HepG2 (cell line): ENCODE measurements around the gene AADACL4. TPM values are rescaled to one million over a fixed set of nuclear protein-coding genes. Genes with fewer than 3 reads are reported as not detected.

Experiments used
- ATAC-seq: fragments of 200-7000 bp; cut with Tn5 transposase; 3 replicates; pipeline ENCODE4 v1.9.1; 2020; ENCODE audit warnings: mild to moderate bottlenecking, moderate library complexity
- BruUV-seq: library from RNA; stranded (reverse); fragments of 400-500 nt; replicated peaks from 2 replicates; lab custom pipeline; 2021; lab: Mats Ljungman, UMichigan
- CTCF ChIA-PET: fragments of 300-600 bp; formaldehyde crosslinking; extraction: SDS; loops from one replicate; lab custom pipeline; 2021; ENCODE audit warnings: low total read pairs, inconsistent platforms, low intra/inter-chr PET ratio; lab: Yijun Ruan, JAX
- POLR2A ChIA-PET: fragments of 350-600 bp; sonication (Branson Sonifier 250); formaldehyde crosslinking; loops from one replicate; lab custom pipeline; 2020; ENCODE audit warnings: antibody characterized with exemption, inconsistent platforms; lab: Yijun Ruan, JAX
- DNase-seq: peaks from one replicate; pipeline ENCODE4 v3.0.0-alpha.2; 2015; ENCODE audit warnings: low spot score
- FAIRE-seq: peaks from 3 replicates; lab custom pipeline; 2011; peaks lifted over from hg19 to GRCh38; lab: Jason Lieb, UNC
- H2AFZ ChIP-seq: one replicate; pipeline ENCODE4 v1.6.1; 2011; ENCODE audit warnings: low read length, inconsistent platforms
- H3K27ac ChIP-seq: fragments of 300-600 bp; 3 replicates; pipeline ENCODE4 v1.8.0; 2011; ENCODE audit warnings: mixed run types, mild to moderate bottlenecking, mixed read lengths, low read length, inconsistent platforms; ENCODE audit not compliant: insufficient read depth; ENCODE audit errors: extremely low read length
- H3K27me3 ChIP-seq, 2 experiments: fragments of 200-600 bp in 1 of 2; 2 replicates in 1 of 2; 3 replicates in 1 of 2; pipeline versions ENCODE4 v1.6.0 to v1.8.0; 2011; ENCODE audit warnings: low read length in 2 of 2, mild to moderate bottlenecking in 2 of 2, moderate library complexity in 2 of 2, inconsistent platforms in 1 of 2; ENCODE audit not compliant: insufficient read depth in 2 of 2, control insufficient read depth in 1 of 2
- H3K36me3 ChIP-seq, 2 experiments: fragments of 200-600 bp in 1 of 2; replicated peaks in 1 of 2; 2 replicates in 1 of 2; 3 replicates in 1 of 2; pipeline versions ENCODE4 v1.5.1 to v1.8.0; 2011; ENCODE audit warnings: low read length in 2 of 2, inconsistent platforms in 1 of 2; ENCODE audit not compliant: insufficient read depth in 2 of 2, control insufficient read depth in 1 of 2
- H3K4me1 ChIP-seq: 2 replicates; pipeline ENCODE4 v1.5.1; 2012; ENCODE audit warnings: low read length, inconsistent platforms; ENCODE audit not compliant: insufficient read depth
- H3K4me2 ChIP-seq: 2 replicates; pipeline ENCODE4 v1.6.0; 2011; ENCODE audit warnings: low read depth, low read length, inconsistent platforms
- H3K4me3 ChIP-seq, 3 experiments: fragments of 200-600 bp in 1 of 3; sonication (generic), shearing (Covaris generic) in 1 of 3; replicated peaks in 1 of 3; 2 replicates each; pipeline ENCODE4 v1.5.1; 2011 to 2016; ENCODE audit warnings: low read length in 3 of 3, inconsistent platforms in 2 of 3, low read depth in 2 of 3, mild to moderate bottlenecking in 2 of 3, control low read depth in 1 of 3, mixed read lengths in 1 of 3; ENCODE audit not compliant: insufficient read depth in 1 of 3
- H3K79me2 ChIP-seq: one replicate; pipeline ENCODE4 v1.6.1; 2011; ENCODE audit warnings: low read length, inconsistent platforms; ENCODE audit not compliant: insufficient read depth
- H3K9ac ChIP-seq: 2 replicates; pipeline ENCODE4 v1.6.0; 2011; ENCODE audit warnings: mild to moderate bottlenecking, low read depth, low read length, inconsistent platforms; ENCODE audit not compliant: insufficient read depth
- H3K9me3 ChIP-seq: 2 replicates; pipeline ENCODE4 v1.5.1; 2012; ENCODE audit warnings: mild to moderate bottlenecking, low read length
- H4K20me1 ChIP-seq: 2 replicates; pipeline ENCODE4 v1.6.0; 2011; ENCODE audit warnings: inconsistent platforms, mild to moderate bottlenecking, low read length, moderate library complexity; ENCODE audit not compliant: insufficient read depth
- BRF2 ChIP-seq: sonication (generic); formaldehyde crosslinking; IDR thresholded peaks from 2 replicates; pipeline ENCODE4 v1.8.1; 2022; ENCODE audit warnings: mild to moderate bottlenecking, missing genetic modification reagents
- KLF12 ChIP-seq: sonication (generic); formaldehyde crosslinking; IDR thresholded peaks from 2 replicates; pipeline ENCODE4 v1.4.0; 2020; ENCODE audit warnings: missing genetic modification reagents, borderline replicate concordance
- NFIB ChIP-seq: sonication (generic); formaldehyde crosslinking; IDR thresholded peaks from 2 replicates; pipeline ENCODE4 v1.9.0; 2021; ENCODE audit warnings: missing genetic modification reagents, mild to moderate bottlenecking, borderline replicate concordance
- TCF7L2 ChIP-seq: IDR thresholded peaks from 2 replicates; pipeline ENCODE4 v1.6.1; 2011; ENCODE audit warnings: mild to moderate bottlenecking, low read depth, low read length, moderate library complexity
- THAP11 ChIP-seq: IDR thresholded peaks from 2 replicates; pipeline ENCODE4 v1.6.1; 2016; ENCODE audit warnings: missing biosample characterization, missing genetic modification reagents
- U2AF2 ChIP-seq: fragments of 200-400 bp; formaldehyde crosslinking; IDR thresholded peaks from 2 replicates; pipeline ENCODE4 v1.6.1; 2017; ENCODE audit warnings: low read depth, mild to moderate bottlenecking, low read length
- ZNF225 ChIP-seq: sonication (generic); formaldehyde crosslinking; IDR thresholded peaks from 2 replicates; pipeline ENCODE4 v1.4.0; 2020; ENCODE audit warnings: mild to moderate bottlenecking, missing genetic modification reagents
- ZNF691 ChIP-seq: sonication (generic); formaldehyde crosslinking; IDR thresholded peaks from 2 replicates; pipeline ENCODE4 v1.4.0; 2020; ENCODE audit warnings: missing genetic modification reagents, low read depth, mild to moderate bottlenecking, borderline replicate concordance
- ZNF891 ChIP-seq: sonication (generic); formaldehyde crosslinking; IDR thresholded peaks from 2 replicates; pipeline ENCODE4 v1.5.0; 2020; ENCODE audit warnings: mild to moderate bottlenecking, missing genetic modification reagents
- WGBS: methylation state at CpG from one replicate; pipeline ENCODE4 v1.1.6; 2017; ENCODE audit warnings: low lambda C conversion rate; 5-methylcytosine and 5-hydroxymethylcytosine counted together
- in situ Hi-C: cut with HindIII; loops from 2 replicates; pipeline ENCODE4 v1.10.0; 2017; ENCODE audit warnings: low pct_unique_long_range_greater_than_20kb; ENCODE audit not compliant: extremely low pct_ligation_motif_present
- intact Hi-C: fragments of 100-400 bp; cut with micrococcal nuclease; formaldehyde crosslinking; loops from one replicate; pipeline ENCODE4 v1.10.0; 2022; ENCODE audit not compliant: unreplicated experiment
- polyA plus RNA-seq, 8 experiments: library from polyadenylated mRNA; depleted of rRNA in 3 of 8; stranded (reverse) in 7 of 8; unstranded in 1 of 8; fragments of >200 nt; fragmentation: Illumina TruSeq in 4 of 8; extraction: Trizol in 4 of 8; gene quantifications; 2 replicates each; pipeline versions ENCODE4 v1.2.1 to v1.2.3, GENCODE V29; 2011 to 2016; ENCODE audit warnings: low read depth in 4 of 8, missing spikeins in 1 of 8, mixed read lengths in 1 of 8; ENCODE audit not compliant: insufficient read depth in 1 of 8
- total RNA-seq, 5 experiments: library from RNA; depleted of rRNA; stranded (reverse); fragments of >200 nt; fragmentation: Illumina TruSeq; extraction: Trizol; gene quantifications; 2 replicates each; pipeline ENCODE4 v1.2.3, GENCODE V29; 2016; ENCODE audit warnings: low read depth in 1 of 5
- TF ChIP-seq, protein P1 (sequence below): IDR thresholded peaks from 2 replicates; pipeline ENCODE4 v1.6.1; 2016; ENCODE audit warnings: missing compliant biosample characterization, missing genetic modification reagents, borderline replicate concordance

The AADACL4 gene
- total and polyA plus RNA-seq, 2 of the 13 experiments (the other 11 are each of a cell fraction or from before 2014, with no cell fraction given): not detected

GRCh38 chr1:12690156-12690555 lies 46.3 kb downstream of the AADACL4 start:
- Histone ChIP-seq H3K27me3 (peaks cover 3% of the 10 kb centered on the region in 2 experiments; a peak in 3 of 5 replicates), H3K79me2 (no peaks in the 10 kb centered on the region), H3K9me3 (no peaks in the 10 kb centered on the region), H3K27ac (no peak overlapping the region), H4K20me1 (no peaks in the 10 kb centered on the region), H3K4me3 (no peak overlapping the region), H2AFZ (no peak overlapping the region), H3K4me2 (no peak overlapping the region), H3K9ac (no peak overlapping the region), H3K4me1 (no peaks in the 10 kb centered on the region), H3K36me3 (no peaks in the 10 kb centered on the region)
- POLR2A ChIA-PET: no interaction called here
- DNase-seq: no peak
- BruUV-seq: no TSS peak
- intact Hi-C loops (no loop called here), in situ Hi-C loops (no loop called here)
- CTCF ChIA-PET: no interaction called here
- FAIRE-seq: no peak
- no peak for ATAC-seq
- TF ChIP-seq KLF12 (CRISPR knock-in tag) (no peak), ZNF891 (CRISPR knock-in tag) (no peak), ZNF225 (CRISPR knock-in tag) (no peak), NFIB (CRISPR knock-in tag) (no peak), U2AF2 (no peak), THAP11 (CRISPR knock-in tag) (no peak), ZNF691 (CRISPR knock-in tag) (no peak), TCF7L2 (no peak), BRF2 (CRISPR knock-in tag) (no peak)
- TF ChIP-seq, protein P1, sequence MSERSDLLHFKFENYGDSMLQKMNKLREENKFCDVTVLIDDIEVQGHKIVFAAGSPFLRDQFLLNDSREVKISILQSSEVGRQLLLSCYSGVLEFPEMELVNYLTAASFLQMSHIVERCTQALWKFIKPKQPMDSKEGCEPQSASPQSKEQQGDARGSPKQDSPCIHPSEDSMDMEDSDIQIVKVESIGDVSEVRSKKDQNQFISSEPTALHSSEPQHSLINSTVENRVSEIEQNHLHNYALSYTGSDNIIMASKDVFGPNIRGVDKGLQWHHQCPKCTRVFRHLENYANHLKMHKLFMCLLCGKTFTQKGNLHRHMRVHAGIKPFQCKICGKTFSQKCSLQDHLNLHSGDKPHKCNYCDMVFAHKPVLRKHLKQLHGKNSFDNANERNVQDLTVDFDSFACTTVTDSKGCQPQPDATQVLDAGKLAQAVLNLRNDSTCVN (CRISPR knock-in tag): no peak
- 1% methylated on average over 2 of the region's 2 CpGs for WGBS
